HK-2 (cell line): ENCODE measurements around the gene PTPA.
"Not testable (repeated sequence)": the region's sequence is repeated elsewhere in the genome, so short reads cannot be mapped to it uniquely, and the experiment has no call there.

ENCODE experiments used
- DNase-seq: peaks from one replicate; pipeline ENCODE4 v3.0.0-alpha.2; 2018; ENCODE audit not compliant: unreplicated experiment

PTPA gene

DNA sequence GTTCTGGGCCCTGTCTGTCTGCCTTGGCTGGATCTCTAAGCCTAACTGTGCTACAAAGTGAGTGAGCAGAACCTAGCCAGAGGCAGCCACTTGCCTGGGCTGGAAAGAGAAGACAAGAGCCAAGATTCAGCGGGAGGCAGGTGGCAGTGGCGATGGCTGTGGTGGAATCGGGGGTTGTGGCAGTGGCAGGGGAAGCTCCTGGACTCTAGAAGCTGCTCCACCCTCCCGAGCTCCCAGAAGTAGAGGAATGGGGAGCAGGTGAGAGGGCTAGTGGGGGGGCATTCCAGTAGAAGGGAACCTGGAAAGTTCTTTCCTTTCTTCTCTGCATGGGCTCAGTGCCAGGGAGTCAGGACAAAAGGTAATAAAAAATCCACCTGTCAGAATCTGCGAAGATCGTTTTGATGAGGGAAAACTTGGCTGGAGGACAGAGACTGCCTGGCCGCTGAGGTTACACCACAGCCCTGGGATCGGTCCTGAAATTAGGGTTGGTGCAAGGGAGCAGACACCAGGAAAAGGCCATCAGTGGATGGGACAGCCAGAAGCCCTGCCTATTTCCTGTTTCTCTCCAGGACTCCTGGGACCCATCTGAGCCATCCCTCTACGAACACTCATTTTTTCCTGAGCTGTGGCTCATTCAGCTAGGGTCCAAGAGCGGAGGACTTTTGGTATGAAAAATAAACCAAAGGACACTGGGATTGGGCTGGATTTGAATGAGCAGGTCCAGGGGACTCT, 2.2 kb upstream of the PTPA start:
- no peak for DNase-seq

DNA sequence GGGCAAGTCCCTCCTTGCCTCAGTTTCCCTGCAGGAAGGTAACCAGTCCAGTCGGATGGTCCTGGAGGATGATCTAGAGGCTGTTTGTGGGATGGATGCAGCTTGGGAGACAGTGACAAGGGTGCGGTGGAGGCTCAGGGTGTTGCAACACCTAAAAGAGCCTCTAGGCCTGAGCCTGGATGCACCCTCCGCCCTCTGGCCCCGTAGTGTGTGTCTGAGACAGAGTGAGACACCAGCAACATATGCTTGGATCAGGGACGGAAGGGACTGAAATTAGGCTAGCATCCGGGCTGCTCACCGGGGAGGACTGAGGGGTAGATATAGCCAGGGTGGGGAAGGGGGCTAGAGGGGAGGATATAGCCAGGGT, 1.7 kb upstream of the PTPA start:
- DNase-seq, result no peak

DNA sequence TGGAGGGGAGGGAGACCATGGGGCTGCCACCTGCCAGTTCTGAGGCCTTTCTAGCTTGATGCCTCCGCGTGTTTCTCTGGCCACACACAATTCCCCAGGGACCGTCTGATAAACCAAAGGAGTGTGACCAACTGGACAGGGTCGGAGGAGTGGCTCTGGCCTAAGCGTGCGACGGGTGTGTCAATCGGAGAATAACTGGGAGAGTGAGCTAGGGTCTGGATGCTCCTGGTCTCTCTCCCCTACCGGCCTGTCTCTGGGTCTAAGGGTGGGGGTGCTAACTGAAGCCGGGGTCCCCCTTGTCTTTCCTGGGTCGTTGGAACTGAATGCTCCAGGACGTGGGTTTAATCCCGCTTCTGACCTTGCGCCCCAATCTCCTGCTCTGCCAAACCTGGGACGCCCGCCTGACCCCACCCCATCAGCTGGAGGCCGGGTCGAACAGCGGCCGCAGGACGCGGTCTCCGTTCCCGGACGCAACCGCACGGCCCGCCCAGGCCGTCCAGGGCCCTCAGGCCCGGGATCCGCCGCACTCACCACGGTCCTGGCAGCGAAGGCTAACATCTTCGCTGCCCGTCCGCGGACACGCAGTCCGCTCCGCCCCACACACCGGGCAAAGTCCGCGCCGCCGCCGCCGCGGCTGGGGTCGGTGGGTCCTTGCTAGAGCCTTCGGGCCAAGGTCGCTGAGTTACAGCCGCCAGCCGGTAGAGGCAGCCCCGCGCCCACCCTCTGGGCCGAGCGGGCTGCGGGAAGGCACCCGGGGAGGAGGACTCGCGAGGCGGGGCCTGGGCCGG, 1.1 kb upstream of the PTPA start:
- peak; percentile 32 for DNase-seq

DNA sequence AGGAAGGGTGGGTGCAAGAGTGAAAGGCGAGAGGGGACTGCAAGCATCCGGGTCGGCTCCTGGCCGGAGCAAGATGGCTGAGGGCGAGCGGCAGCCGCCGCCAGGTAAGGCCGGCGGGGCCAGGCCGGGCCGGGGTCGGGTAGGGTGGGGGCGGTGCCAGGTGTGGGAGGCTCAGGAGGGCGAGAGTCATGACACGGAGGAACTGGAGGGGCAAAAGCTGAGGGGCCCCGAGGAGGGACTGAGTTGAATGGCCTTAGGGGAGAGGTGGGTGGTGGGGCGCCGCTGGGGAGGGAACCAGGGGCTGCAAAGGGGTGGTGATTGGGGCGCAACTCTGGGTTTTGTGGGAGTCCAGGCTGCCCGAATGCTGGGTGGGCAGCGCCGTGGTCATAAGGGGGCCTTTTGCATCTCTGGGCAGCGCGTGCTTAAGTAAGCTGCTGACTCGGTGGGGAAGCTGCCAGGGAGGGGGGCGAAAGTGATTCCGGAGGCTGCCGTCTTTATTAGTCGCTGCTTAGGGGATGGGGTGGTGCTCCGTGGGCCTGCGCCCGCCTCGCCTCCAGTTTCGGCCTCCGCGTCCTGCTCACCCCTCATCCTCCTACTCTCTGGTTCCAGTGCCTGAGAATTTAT, 425 bp downstream of the PTPA start:
- peak; percentile 52 for DNase-seq

DNA sequence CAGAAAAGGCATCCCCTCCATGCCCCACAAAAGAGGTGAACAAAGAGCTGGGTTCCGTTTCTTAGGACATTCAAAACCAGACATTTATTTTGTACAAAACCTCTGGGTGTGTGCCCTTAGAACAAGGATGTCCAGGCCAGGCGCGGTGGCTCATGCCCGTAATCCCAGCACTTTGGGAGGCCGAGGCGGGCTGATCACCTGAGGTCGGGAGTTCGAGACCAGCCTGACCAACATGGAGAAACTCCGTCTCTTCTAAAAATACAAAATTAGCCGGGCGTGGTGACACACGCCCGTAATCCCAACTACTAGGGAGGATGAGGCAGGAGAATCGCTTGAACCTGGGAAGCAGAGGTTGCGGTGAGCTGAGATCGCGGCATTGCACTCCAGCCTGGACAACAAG, 1.3 kb downstream of the PTPA start:
- not testable (repeated sequence) for DNase-seq

DNA sequence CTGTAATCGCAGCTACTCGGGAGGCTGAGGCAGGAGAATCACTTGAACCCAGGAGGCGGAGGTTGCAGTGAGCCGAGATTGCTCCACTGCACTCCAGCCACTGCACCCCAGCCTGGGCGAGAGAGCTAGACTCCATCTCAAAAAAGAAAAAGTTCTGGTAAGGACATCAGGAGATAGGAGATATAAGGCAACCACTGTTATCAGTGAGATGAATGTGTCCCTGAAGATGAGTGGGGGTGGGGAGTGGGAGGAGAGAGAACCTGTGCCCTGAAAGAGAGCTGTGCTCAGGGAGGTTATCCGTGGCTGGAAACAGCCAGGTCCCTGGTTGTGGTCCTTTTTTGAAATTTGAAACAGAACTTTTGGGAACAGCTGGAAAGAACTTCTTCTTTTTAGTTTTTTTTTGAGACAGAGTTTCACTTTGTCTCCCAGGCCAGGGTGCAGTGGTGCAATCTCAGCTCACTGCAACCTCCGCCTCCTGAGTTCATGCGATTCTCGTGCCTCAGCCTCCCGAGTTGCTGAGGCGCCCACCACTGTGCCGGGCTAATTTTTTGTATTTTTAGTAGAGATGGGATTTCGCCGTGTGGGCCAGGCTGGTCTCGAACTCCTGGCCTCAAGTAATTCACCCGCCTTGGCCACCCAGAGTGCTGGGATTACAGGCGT, 2.6 kb downstream of the PTPA start:
- no peak for DNase-seq

DNA sequence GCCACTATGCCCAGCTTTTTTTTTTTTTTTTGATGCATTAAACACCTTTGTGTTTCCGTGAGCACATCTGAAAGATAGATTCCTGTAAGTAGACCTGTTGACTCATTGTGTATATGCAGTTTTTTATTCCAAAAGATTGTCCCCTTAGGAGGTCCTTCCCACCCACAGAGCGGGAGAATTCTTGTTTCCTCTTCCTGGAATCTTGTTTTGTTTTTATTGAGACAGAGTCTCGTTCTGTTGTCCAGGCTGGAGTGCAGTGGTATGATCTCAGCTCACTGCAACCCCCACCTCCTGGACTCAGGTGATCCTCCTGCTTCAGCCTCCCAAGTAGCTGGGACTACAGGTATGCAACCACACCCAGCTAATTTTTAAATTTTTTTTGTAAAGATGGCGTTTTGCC, 7.6 kb downstream of the PTPA start:
- DNase-seq, result no peak

DNA sequence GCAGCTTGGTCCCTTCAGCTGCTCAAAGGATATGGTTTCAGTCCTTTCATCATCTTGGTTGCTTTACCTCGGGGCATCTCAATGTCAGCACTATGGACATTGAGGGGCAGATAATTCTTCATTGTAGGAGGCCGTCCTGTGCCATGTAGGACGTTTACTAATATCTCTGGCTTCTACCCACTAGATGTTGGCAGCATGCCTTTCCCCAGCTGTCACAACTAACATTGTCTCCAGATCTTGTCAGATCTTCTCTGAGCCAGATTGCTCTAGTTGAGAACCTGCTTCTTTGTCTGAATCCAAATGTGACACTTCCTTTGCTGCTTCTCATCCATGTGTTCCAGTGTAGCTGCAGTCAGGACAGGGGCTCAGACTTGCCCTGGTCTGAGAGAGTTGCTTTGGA, 10.3 kb downstream of the PTPA start:
- DNase-seq, result no peak

DNA sequence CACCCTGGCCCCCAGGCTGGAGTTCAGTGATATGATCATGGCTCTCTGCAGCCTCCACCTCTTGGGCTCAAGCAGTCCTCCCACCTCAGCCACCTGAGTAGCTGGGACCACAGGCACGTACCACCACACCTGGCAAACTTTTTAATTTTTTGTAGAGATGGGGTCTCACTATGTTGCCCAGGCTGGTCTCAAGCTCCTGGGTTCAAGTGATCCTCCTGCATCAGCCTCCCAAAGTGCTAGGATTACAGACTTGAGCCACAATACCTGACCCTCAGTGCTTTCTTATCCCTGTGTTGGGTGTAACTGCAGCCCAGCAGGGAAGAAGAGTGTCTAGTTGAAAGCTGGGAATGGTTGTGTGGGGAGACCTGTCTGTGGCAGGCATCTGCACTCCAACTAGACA, 10.9 kb downstream of the PTPA start:
- DNase-seq, result no peak

DNA sequence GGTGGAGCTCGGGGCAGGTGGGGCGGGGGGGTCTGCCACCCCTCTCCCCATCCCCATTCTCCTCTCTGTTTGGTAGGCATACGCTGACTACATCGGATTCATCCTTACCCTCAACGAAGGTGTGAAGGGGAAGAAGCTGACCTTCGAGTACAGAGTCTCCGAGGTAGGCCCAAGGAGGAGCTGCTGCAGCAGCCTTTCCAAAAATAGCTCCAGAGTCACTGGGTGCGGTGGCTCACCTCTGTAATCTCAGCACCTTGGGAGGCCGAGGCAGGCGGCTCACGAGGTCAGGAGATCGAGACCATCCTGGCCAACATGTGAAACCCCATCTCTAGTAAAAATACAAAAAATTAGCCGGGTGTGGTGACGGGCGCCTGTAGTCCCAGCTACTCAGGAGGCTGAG, 11.8 kb downstream of the PTPA start:
- DNase-seq, result not testable (repeated sequence)

DNA sequence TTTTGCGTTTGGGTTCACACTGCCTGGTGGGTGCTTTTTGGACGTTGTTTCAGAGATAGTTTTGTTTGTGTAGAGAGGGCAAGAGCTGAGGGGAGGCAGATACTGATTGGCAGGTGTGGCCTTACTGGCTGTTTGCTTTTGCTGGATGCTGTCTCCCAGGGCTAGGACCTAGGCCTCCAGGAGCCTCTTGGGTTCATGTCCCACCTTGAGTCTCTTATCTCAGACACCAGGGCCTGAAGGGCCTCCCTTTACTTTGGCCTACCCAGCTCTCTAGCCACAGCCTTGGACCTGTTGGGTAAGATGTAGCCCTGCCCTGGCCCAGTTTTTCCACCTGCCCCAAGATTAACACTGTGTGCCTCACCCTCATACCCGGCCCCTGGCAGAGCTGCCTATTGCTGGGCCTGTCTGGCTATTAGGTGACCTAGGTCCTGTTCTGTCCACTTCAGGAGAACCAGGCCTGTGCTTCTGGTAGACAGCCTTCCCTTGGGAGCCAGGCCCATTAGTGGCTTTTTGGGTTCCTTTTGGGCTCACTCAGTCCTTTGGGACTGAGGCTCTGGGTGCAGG, 13.4 kb downstream of the PTPA start:
- DNase-seq, result no peak

DNA sequence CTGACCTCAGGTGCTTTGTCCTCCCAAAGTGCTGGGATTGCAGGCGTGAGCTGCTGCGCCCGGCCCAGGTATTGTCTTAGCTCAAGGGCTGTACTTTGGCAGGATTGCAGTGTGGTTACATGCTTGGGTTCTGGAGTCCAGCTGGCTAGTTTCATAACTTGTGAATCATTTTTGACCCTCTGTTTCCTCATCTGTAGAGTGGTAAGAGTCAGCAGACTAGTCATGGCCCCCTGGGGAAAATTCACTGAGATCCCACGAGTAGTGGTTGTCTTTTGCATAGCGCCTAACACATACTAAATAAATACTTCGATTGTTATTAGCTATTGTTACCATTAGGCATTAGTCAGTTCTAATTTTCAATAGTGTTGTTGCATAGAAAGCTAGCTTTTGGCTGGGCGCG, 14.3 kb downstream of the PTPA start:
- no peak for DNase-seq

DNA sequence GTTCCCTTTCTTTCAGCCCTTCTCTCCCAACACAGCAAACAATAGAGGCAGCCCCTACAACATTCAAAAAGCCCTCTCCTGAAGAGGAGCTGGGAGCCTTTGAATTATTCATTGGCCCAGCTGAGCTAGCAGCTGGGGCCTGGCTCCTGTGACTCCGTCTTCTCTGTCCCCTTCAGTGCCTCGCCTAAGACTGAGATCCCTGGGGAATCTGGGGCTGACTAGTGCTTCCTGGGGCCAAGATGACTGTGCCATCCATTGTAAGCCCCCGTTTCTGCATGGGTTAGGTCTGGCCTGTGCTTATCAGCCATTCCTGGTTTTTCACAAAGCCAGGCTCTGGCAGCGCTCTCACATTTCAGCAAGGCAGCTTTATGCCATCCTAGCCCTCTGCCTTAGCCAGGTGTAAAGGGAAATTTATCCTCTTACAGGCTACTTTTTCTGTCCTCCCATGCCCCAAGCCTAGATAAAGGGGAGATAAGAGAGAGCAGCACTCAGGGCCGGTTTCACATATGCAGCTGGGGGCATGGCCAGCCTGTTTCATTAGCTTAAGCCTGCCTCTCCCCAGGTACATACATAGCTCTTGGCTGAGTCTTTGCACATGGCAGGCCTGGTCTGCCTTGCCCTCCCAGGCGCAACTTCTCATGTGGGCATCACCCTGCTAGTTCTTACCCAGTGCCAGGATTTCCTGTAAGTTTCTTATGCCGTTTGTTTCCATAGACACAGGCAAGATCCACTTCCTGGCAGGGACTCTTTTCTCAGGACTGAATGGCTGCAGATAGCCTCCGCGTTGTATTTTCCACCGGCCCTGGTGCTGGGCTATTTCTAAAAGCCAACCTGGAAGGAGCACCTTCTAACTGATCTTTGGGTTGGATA, 15.8 kb downstream of the PTPA start:
- no peak for DNase-seq

DNA sequence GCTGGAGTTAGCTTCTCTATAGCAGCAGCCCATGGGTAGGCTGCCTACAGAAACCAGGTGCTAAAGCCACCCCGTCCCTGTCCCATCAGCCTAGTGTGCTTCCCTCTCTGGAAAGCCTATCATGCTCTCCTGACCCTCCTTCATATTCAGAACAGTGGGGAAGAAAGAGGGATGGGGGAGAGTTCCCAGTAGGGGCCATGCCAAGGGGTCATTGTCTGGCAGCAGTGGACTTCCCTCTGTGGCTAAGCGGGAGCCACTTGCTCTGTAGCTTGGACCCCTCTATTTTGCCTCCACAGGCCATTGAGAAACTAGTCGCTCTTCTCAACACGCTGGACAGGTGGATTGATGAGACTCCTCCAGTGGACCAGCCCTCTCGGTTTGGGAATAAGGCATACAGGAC, 17.5 kb downstream of the PTPA start:
- DNase-seq, result no peak

DNA sequence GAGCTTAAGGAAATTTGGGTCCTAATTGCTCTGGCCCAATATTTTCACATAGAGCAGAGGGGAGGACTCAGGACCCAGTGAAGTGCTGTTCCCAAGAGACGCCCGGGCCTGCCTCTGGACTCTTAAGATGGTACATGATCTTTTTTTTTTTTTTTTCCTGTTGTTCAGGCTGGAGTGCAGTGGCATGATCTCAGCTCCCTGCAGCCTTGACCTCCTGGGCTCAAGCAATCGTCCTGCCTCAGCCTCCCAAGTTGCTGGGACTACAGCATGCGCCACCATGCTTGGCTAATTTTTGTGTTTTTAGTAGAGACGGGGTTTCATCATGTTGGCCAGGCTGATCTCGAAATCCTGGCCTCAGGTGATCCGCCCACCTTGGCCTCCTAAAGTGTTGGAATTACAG, 19.1 kb downstream of the PTPA start:
- DNase-seq, result not testable (repeated sequence)

DNA sequence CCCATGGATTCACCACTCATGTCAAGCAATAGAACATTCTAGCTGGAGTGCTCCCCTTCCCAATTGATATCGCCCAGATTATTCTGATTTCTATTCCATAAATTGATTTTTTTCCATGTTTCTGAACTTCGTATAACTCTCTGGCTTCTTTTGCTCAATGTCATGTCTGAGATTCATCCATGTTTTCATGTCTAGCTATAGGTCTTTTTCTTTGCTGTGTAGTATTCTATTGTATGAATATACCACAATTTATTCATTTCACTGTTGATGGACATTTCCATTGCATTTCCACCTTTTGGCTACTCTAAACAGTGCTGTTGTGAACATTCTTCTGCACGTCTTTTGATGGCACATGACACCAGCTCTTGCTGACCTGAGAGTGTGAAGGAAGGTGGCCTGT, 19.6 kb downstream of the PTPA start:
- no peak for DNase-seq

DNA sequence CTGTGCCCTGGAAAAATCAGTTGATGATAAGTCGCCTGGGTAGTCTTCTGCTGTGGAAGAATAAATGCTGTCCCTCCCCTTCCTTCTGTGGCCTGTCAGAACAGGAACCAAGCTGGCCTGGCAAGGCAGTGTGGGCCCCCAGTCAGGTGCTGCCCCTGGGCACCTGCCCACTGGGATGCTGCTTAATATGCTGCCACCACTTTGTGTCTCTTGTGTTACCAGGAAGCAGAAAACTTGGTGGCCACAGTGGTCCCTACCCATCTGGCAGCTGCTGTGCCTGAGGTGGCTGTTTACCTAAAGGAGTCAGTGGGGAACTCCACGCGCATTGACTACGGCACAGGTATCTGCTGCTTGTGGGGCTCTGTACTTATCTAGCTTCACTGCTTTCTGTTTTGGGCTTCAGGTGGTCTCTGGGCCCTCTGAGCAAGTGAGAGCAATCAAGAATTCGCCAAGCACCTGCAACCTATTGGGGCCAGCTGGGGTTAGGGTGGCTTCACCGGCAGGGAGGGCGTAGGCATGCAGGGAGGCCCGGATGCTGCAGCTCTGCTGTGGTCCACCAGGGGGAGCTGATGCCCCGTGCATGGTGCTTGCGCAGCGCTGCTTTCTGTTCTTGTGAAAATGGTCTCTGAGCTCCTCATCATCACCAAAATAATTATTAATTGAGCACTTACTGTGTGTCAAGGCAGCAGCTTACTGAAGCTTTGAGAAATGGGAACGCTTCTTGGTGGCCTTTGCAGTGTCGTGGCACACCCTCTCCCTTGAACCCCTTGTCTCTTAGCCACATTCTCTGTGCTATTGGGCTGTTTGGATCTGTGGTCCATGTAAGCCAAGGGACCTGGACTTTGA, 20.3 kb downstream of the PTPA start:
- DNase-seq, result peak; percentile 71

DNA sequence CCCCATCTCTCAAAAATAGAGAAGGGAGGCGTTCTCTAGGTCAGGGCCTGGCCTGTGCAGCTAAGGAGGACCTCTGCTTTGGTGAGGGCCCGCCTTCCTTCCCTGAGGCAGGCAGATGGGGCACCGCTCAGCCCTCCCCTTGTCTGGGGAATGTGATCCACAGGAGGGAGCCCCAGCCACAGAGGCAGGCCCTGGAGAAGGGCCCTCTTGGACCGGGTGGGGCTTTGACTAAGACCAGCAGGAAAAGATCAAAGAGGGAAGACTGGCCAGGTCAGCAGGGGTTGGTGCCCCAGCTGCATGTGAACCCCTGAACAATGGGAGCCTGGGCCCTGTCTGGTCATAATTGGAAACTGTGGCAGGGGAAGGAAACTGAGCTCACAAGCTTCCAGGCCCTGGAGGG, 21.9 kb downstream of the PTPA start:
- DNase-seq, result no peak

DNA sequence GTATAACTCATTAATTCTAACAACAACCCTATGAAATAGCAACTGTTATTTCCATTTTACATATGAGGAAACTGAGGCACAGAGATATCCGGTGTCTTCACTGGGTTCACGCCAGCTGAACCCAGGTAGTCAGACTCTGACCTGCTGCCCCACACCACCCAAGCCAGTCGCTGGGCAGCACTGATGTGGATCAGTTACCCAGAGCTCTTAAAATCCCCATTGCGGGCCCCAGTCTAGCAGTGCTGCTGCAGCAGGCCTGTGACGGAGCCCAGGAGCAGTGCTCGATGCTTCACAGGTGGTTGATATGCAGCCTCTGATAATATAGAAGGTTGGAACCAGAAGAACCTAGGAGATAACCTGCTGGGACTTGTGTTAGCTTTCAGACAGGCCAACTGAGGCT, 24.3 kb downstream of the PTPA start:
- no peak for DNase-seq

DNA sequence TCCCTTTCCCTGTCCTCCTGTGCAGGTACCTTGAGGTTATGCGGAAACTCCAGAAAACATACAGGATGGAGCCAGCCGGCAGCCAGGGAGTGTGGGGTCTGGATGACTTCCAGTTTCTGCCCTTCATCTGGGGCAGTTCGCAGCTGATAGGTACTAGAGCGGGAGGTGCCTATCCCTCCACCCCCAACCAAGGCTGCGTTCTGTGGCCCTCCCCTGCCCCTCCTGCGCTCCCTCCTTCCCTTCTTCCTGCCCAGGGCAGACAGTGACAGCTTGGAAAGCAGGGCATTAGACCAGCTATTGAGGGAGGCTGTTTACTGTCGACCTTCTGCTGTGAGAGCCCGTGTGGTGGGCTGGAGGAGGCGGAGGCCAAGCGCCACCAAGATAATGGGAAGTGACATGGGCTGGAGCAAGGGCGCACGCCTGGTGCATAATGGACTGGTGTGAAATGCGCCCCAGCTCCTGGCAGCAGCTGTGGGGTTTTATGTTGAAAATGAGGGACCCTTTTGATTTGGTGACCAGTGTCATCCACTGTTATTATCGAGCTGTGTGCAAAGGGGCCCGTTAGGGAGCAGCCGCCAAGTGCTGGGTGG, 25.3 kb downstream of the PTPA start:
- no peak for DNase-seq
